Fibroblast of the conjunctiva (primary cell): ENCODE data around the gene SHC2.
"Not testable (repeated sequence)": the region's sequence is repeated elsewhere in the genome, so short reads cannot be mapped to it uniquely, and the experiment has no call there.

ENCODE experiments used
- DNase-seq: peaks from one replicate; pipeline ENCODE4 v3.0.0-alpha.2; 2010; ENCODE audit warnings: low read depth

SHC2 gene

GRCh38 chr19:444677-445210, 16.1 kb downstream of the SHC2 start:
- DNase-seq: no peak

- DNase-seq: no peak
Measured at GRCh38 chr19:443005-443404, 17.8 kb downstream of the SHC2 start.

- no peak for DNase-seq
Measured at GRCh38 chr19:442085-442484, 18.7 kb downstream of the SHC2 start.

GRCh38 chr19:441213-441836, 19.5 kb downstream of the SHC2 start:
- DNase-seq: no peak

- DNase-seq: no peak
Measured at GRCh38 chr19:440391-441212, 20.2 kb downstream of the SHC2 start.

- DNase-seq: no peak
Measured at GRCh38 chr19:439167-439900, 21.5 kb downstream of the SHC2 start.

- no peak for DNase-seq
Measured at GRCh38 chr19:438416-438958, 22.3 kb downstream of the SHC2 start.

- DNase-seq: no peak
Measured at GRCh38 chr19:437041-437440, 23.8 kb downstream of the SHC2 start.

- DNase-seq: no peak
Measured at GRCh38 chr19:436413-436950, 24.4 kb downstream of the SHC2 start.

GRCh38 chr19:435707-436412, 25.0 kb downstream of the SHC2 start:
- DNase-seq: no peak

- DNase-seq: no peak
Measured at GRCh38 chr19:435056-435706, 25.7 kb downstream of the SHC2 start.

GRCh38 chr19:434152-434960, 26.5 kb downstream of the SHC2 start:
- no peak for DNase-seq

GRCh38 chr19:430701-431100, 30.1 kb downstream of the SHC2 start:
- no peak for DNase-seq

GRCh38 chr19:428149-428548, 32.7 kb downstream of the SHC2 start:
- DNase-seq: no peak

- not testable (repeated sequence) for DNase-seq
Measured at GRCh38 chr19:427675-428074, 33.2 kb downstream of the SHC2 start.

GRCh38 chr19:426725-427445, 33.9 kb downstream of the SHC2 start:
- no peak for DNase-seq

GRCh38 chr19:425056-425455, 35.8 kb downstream of the SHC2 start:
- DNase-seq: no peak

- no peak for DNase-seq
Measured at GRCh38 chr19:424546-424945, 36.3 kb downstream of the SHC2 start.

GRCh38 chr19:423691-424466, 37.0 kb downstream of the SHC2 start:
- DNase-seq: no peak
